ENCODE results near the gene ABCD1. TPM values are rescaled to one million over a fixed set of nuclear protein-coding genes. Genes with fewer than 3 reads are reported as not detected.

The ABCD1 gene
- total and polyA plus RNA-seq, 9 of the 15 experiments (the other 6 are each of a cell fraction or from before 2014, with no cell fraction given): 0.07 to 6.9 (median 2.2) TPM

- no peak for TF ChIP-seq CEBPG (CRISPR knock-in tag; IDR thresholded peaks at IDR 0.05)
- no peak for TF ChIP-seq CEBPG (tag; conservative IDR thresholded peaks at IDR 0.05 in 1 of 2, IDR thresholded peaks at IDR 0.05 in 1 of 2)
- no peak for TF ChIP-seq NELFE (IDR thresholded peaks at IDR 0.05; ENCODE audit: insufficient read depth, insufficient read length)
- TF ChIP-seq ZBTB34 (CRISPR knock-in tag; IDR thresholded peaks at IDR 0.05): no peak
- no peak for TF ChIP-seq ZNF445 (CRISPR knock-in tag; IDR thresholded peaks at IDR 0.05; ENCODE audit: low read depth)
- 0 out of 2 replicates have a peak, but pooled peaks have one; percentile 38 for TF ChIP-seq POLR2A (conservative IDR thresholded peaks at IDR 0.05)
- TF ChIP-seq NR2F6 (CRISPR knock-in tag; IDR thresholded peaks at IDR 0.05): no peak
- TF ChIP-seq ZNF174 (CRISPR knock-in tag; IDR thresholded peaks at IDR 0.05): no peak
- TF ChIP-seq U2AF2 (optimal IDR thresholded peaks at IDR 0.05; ENCODE audit: low read depth, low read length): no peak
- TF ChIP-seq PHF8 (IDR thresholded peaks at IDR 0.05; ENCODE audit: borderline replicate concordance, low read length): peak; percentile 18; the same call in 1 of the 2 replicates
- TF ChIP-seq STAT5A (IDR thresholded peaks at IDR 0.05; ENCODE audit: borderline replicate concordance, low read length): no peak
- peak; percentile 65 for TF ChIP-seq ESRRA (IDR thresholded peaks at IDR 0.05; ENCODE audit: borderline replicate concordance, low read depth)
- no peak for TF ChIP-seq KDM1A (IDR thresholded peaks at IDR 0.05)
- TF ChIP-seq NR2C1 (IDR thresholded peaks at IDR 0.05): peak; percentile 81
- peak; percentile 76 for TF ChIP-seq NR2C1 (tag; IDR thresholded peaks at IDR 0.05)
- peak; percentile 41; the same call in 1 of the 2 replicates for TF ChIP-seq MYC (IDR thresholded peaks at IDR 0.05; ENCODE audit: low read depth, low read length)
- TF ChIP-seq MYC (CRISPR knock-in tag; IDR thresholded peaks at IDR 0.05; ENCODE audit: borderline replicate concordance, low read depth): no peak
- TF ChIP-seq SOX6 (IDR thresholded peaks at IDR 0.05): no peak
- no peak for TF ChIP-seq BRCA1 (IDR thresholded peaks at IDR 0.05)
- no peak for TF ChIP-seq BRCA1 (CRISPR knock-in tag; IDR thresholded peaks at IDR 0.05)
- TF ChIP-seq ZSCAN29 (IDR thresholded peaks at IDR 0.05): no peak
- peak; percentile 59; the same call in 1 of the 2 replicates for TF ChIP-seq CREB3L1 (IDR thresholded peaks at IDR 0.05; ENCODE audit: borderline replicate concordance, low read depth)
- peak; percentile 85 for TF ChIP-seq ZNF134 (CRISPR knock-in tag; conservative IDR thresholded peaks at IDR 0.05)
- no peak for TF ChIP-seq SMARCC2 (IDR thresholded peaks at IDR 0.05; ENCODE audit: low read depth)
- no peak for TF ChIP-seq HNRNPUL1 (IDR thresholded peaks at IDR 0.05; ENCODE audit: low read length)
- TF ChIP-seq ZBTB43 (CRISPR knock-in tag; IDR thresholded peaks at IDR 0.05): no peak
- TF ChIP-seq DIDO1 (tag; IDR thresholded peaks at IDR 0.05; ENCODE audit: low read depth): no peak
Measured at GRCh38 chrX:153726286-153727122, 1.8 kb downstream of the ABCD1 start (continued).
